Measurements from ENCODE around the gene MED15. TPM values are rescaled to one million over a fixed set of nuclear protein-coding genes. Genes with fewer than 3 reads are reported as not detected.
A peak's percentile ranks its signal among the peaks of the same experiment; 100 is the strongest.
"Not testable (repeated sequence)": the region's sequence is repeated elsewhere in the genome, so short reads cannot be mapped to it uniquely, and the experiment has no call there.

Gene MED15
- polyA plus RNA-seq, 1 donor, result 47.7 TPM

- DNase-seq, result no peak
Observed at GRCh38 chr22:20530368-20531153, 23.2 kb downstream of the MED15 start.

- no peak for DNase-seq
Observed at GRCh38 chr22:20531154-20531403, 23.7 kb downstream of the MED15 start.

GRCh38 chr22:20531404-20532201 lies 24.2 kb downstream of the MED15 start:
- DNase-seq, result no peak

- no peak for DNase-seq
Observed at GRCh38 chr22:20532256-20532993, 25.0 kb downstream of the MED15 start.

- no peak for DNase-seq
Observed at GRCh38 chr22:20533095-20533878, 25.9 kb downstream of the MED15 start.

- DNase-seq, result no peak
Observed at GRCh38 chr22:20533879-20534265, 26.5 kb downstream of the MED15 start.

GRCh38 chr22:20536590-20537324 lies 29.3 kb downstream of the MED15 start:
- no peak for DNase-seq

- DNase-seq, result no peak
Observed at GRCh38 chr22:20537325-20537756, 29.9 kb downstream of the MED15 start.

- DNase-seq, result no peak
Observed at GRCh38 chr22:20537983-20538382, 30.6 kb downstream of the MED15 start.

- not testable (repeated sequence) for DNase-seq
Observed at GRCh38 chr22:20538875-20539274, 31.5 kb downstream of the MED15 start.

GRCh38 chr22:20542055-20542454 lies 34.6 kb downstream of the MED15 start:
- DNase-seq, result no peak

- no peak for DNase-seq
Observed at GRCh38 chr22:20542736-20543135, 35.3 kb downstream of the MED15 start.

GRCh38 chr22:20545318-20545634 lies 37.9 kb downstream of the MED15 start:
- DNase-seq, result not testable (repeated sequence)

GRCh38 chr22:20545681-20546521 lies 38.5 kb downstream of the MED15 start:
- no peak for DNase-seq

- no peak for DNase-seq
Observed at GRCh38 chr22:20546541-20546950, 39.1 kb downstream of the MED15 start.

GRCh38 chr22:20547029-20547428 lies 39.6 kb downstream of the MED15 start:
- DNase-seq, result no peak

- no peak for DNase-seq
Observed at GRCh38 chr22:20548806-20549205, 41.4 kb downstream of the MED15 start.

GRCh38 chr22:20549232-20549841 lies 41.9 kb downstream of the MED15 start:
- peak; percentile 49 for DNase-seq

- no peak for DNase-seq
Observed at GRCh38 chr22:20550057-20550817, 42.8 kb downstream of the MED15 start.

Data from left kidney (tissue), 2 donors.